ENCODE measurements around the gene SUCLA2.

SUCLA2 gene

DNA sequence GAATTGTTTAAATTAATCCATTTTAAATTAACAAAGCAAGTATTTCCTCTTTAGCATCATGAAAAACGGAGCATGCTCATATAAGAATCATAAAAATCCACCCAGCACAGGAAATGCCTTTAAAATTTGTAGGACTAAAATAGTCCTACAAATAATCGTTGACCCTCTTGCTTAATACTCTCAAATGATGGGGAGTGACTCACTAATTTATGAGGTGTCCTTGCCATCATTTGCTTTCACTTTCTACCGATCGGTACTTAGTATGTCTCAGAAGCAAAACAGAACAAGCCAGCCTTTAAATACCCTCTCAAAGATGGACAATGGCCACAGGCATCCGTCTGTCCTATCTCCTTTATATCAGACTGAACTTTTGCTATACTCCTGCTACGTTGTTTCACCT is 97.2 kb downstream of the SUCLA2 start:
- no peak for DNase-seq (ENCODE audit: low read depth in 2 of 2)

DNA sequence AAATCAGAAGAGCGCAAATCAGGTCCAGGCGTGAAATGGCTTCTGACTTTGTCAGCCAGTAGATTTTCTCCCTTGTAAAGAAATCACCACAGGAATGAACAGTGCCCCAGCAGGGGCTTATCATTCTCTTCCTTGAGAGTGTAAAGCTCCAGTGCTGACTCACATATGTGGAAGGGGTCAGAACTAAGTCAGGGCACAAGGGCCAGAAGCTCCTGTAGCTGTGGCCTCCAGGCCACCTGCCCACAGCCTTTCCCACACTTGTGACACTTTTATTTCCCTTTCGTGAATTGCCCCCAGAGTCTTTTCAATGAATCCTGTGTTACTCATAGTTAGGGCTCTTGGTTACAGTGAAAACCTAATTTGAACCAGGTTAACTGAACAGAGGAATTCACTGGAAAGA is 99.6 kb downstream of the SUCLA2 start:
- DNase-seq (ENCODE audit: low read depth in 2 of 2) = no peak

DNA sequence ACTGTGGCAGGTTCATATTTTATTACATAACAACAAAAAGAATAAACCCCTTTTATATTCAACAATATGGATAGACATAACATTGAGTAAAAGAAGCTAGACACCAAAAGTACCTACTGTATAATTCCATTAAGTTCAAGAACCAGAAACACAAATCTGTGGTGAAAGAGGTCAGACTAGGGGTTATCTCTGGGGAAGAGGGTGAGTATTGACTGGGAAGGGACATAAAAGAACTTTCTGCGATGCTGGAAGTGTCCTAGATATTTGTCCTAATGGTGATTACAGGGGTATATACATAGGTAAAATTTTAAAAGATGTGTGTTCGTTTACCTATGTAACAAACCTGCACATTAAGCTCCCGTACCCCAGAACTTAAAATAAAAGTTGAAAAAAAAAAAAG is 103.0 kb downstream of the SUCLA2 start:
- no peak for DNase-seq (ENCODE audit: low read depth in 2 of 2)

DNA sequence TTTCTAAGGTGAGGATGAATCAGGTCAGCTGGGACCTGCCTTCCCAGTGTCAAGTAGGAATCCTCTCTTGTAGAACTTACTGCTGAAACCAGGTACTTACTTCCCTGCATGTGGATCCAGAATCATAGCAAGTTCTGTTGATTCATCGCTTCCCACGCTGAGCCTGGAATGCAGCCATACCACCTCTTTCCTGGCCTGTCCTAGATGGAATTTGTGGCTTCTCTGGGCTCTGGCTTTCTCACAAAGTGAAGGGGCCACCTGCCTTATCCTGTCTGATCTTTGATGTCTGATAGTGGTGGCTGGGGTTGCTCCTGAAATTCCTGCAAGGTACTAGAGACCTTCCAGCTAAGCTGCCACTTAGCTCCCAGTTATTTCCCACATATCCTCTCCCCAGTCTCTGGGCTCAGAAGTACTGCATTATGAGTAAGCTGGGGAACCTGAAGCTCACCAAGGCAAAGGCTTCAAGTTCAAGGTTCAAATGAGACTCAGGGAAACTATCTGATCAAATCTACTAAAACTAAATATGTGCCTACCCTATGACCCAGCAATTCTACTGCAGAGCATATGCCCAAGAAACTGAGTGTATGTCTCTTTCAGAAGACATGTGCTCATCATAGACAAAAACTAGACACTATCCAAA is 103.5 kb downstream of the SUCLA2 start:
- DNase-seq (ENCODE audit: low read depth in 2 of 2) = no peak

DNA sequence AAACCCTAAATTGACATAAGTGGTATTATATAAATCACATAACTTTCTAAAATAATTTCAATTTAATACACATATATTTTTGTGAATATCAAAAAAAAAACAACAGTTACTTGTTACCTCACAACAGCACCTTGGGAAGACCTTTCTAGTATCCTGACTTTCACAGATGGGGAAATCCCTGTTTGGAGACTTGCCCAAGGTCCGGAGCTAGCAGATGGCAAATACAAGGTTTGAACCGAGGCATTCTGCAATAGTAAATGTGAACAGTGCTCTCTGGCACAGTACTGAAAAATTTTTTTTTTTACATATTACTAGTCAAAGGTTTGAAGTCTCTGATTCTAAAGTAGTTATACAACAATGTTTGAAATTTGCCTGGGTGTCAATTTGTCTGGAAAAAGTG is 104.5 kb downstream of the SUCLA2 start:
- DNase-seq (ENCODE audit: low read depth in 2 of 2) = no peak

DNA sequence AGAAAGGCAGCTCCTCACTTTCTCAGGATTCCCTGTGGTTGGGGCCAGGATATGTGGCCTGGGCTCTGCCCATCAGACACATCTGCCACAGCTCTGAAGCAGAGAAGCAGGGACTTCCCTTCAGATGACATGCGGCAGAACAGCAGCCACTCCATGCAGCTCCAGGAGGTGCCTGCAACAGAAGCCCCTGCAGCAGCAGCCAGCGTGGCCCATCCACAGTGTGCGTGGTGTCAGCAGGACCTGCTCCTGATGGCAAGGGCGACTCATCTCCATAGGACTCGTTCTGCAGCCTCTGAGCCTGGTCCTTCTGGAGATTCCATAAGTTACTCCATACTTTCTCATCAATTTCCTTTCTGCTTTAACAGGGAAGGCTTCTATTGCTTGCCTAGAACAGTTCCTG is 105.0 kb downstream of the SUCLA2 start:
- DNase-seq (ENCODE audit: low read depth in 2 of 2) = no peak

DNA sequence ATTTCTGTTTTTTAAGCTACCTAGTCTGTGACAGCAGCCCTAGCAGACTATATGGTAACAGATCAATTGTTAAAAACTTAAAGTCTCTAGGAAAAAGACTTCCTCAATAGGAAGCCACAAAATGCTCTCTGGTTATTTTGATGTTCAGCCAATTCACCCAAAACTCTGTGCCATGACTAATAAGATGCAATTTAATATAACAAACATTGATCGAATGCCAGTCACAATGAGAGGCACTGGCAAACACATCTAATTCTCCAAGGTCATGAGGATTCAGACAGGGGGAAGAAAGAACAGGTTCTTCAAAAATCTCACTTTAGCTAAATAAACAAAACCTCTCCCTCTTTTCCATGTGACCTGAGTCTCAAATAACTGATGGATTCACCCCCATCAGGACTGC is 107.5 kb downstream of the SUCLA2 start:
- no peak for DNase-seq (ENCODE audit: low read depth in 2 of 2)

Data from stimulated activated CD8-positive, alpha-beta memory T cell treated with anti-CD3 and anti-CD28 coated beads, Interleukin-2, amount 100 ng/mL, for 1 hour (primary cell).